ENCODE results near the gene DIP2C.
"Not testable (repeated sequence)": the region's sequence is repeated elsewhere in the genome, so short reads cannot be mapped to it uniquely, and the experiment has no call there.

DIP2C gene

GRCh38 chr10:689452-690371, at the start of gene DIP2C:
Gene DIP2C, minus strand, starts transcription at chr10:689668. Its CDS starts 90 bp downstream, at chr10:689578.
- DNase-seq, result peak; percentile 19

GRCh38 chr10:734481-734880, 45.0 kb upstream of the DIP2C start:
- DNase-seq, result no peak

GRCh38 chr10:733086-733485, 43.6 kb upstream of the DIP2C start:
- DNase-seq, result no peak

- DNase-seq, result no peak
Measured at GRCh38 chr10:729213-729612, 39.7 kb upstream of the DIP2C start.

DNA sequence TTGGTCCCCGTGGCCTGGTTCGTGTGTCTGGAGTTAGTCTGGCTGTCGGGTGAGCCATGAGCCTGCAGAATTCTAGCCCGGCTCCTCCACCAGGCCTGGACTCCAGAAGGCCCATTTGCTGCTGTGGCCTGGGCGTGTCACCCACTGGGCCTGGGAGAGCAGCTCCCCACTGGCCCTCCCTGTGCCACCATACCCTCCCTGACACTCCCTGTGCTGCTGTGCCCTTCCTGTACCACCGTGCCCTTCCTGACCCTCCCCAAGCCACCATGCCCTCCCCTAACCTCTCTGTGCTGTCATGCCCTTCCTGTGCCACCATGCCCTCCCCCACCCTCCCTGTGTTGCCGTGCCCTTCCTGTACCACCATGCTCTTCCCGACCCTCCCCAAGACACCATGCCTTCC, 39.1 kb upstream of the DIP2C start:
- no peak for DNase-seq

- DNase-seq, result no peak
Measured at GRCh38 chr10:727162-727790, 37.8 kb upstream of the DIP2C start.

GRCh38 chr10:725786-726185, 36.3 kb upstream of the DIP2C start:
- DNase-seq, result no peak

DNA sequence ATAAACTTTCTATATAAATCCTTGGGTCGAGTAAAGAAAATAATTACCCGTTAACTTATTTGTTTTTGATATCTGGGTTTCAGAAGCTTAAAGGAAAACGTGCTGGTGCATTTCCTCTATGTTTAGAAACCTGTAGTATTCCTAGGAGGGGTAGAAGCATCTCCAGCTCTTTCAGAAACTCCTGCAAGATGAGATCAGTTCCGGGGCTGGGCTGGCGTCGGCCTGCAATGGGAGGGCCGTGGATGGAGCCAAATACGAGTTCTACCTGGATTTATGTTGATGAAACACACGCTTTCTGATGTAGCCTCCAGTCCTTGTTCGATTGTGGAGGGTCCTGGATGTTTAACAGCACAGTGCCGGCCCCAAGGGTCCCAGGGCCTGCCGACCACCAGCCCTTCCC, 35.8 kb upstream of the DIP2C start:
- DNase-seq, result no peak

GRCh38 chr10:723973-724372, 34.5 kb upstream of the DIP2C start:
- DNase-seq, result no peak

GRCh38 chr10:722281-723060, 33.0 kb upstream of the DIP2C start:
- no peak for DNase-seq

GRCh38 chr10:718143-718700, 28.8 kb upstream of the DIP2C start:
- no peak for DNase-seq

GRCh38 chr10:717458-717857, 28.0 kb upstream of the DIP2C start:
- DNase-seq, result no peak

DNA sequence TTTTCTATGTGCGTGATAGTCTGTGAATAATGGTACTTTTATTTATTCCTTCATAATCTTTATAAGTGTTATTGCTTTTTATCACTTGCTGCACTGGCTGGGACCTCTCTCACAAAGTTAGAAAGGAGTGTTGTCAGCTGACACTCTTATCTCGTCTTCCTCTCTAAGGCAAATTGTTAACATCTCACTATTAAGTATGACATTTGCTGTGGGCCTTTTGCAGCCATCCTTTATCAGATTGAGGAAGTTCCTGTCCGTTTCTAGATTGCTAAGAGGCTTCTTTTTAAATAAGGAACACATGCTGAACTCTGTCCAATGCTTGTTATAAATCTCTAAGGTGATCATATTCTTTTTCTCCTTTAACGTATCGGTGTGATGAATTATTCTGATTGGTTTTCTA, 27.4 kb upstream of the DIP2C start:
- no peak for DNase-seq

GRCh38 chr10:714214-714613, 24.7 kb upstream of the DIP2C start:
- DNase-seq, result no peak

DNA sequence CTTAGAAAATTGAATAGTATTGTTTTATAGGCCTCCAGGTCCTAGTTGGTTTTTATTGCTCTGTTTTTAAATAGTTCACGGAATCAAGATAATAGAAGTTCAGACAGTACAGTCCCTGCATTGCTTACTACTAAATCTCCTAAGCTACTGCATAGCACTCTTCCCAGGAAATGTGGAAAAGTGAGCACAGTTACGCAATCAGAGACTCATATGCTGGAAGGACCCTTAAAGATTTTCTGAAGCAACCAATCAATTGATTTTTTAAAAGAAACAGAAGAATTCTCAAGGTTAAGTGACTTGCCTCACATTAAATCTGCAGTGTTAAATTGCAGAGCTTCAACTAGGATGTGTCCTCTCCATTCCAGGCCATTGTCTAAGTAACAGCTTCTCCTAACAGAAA, 23.1 kb upstream of the DIP2C start:
- no peak for DNase-seq

DNA sequence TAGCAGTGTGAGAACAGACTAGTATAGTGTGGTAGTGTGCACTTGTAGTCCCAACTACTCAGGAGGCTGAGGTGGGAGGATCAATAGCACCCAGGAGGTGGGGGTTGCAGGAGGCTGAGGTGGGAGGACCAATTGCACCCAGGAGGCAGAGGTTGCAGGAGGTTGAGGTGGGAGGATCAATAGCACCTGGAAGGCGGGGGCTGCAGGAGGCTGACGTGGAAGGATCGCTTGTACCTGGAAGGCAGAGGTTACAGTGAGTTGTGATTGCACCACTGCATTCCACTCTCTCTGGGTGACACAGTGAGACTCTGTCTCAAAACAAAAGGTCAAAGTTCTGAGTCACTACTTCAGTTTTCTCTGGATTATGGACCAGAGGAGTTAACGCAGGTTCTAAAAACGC, 22.6 kb upstream of the DIP2C start:
- no peak for DNase-seq

- DNase-seq, result no peak
Measured at GRCh38 chr10:707861-708260, 18.4 kb upstream of the DIP2C start.

- no peak for DNase-seq
Measured at GRCh38 chr10:707456-707855, 18.0 kb upstream of the DIP2C start.

DNA sequence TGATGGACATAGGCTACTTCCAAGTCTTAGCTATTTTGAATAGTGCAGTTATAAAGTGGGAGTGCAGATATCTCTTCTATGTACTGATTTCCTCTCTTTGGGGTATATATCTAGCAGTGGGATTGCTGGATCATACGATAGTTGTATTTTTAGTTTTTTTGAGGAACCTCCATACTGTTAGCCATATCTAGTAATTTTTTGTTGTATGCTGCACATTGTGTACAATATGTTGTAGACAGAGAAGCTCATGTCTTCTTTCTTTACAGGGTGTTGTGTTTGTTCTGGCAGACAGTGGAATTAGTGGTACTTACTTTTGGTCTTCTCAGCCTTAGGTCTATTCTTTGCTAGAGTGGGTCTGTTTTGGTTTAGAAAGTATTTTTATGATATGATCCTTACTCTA, 13.7 kb upstream of the DIP2C start:
- DNase-seq, result no peak

DNA sequence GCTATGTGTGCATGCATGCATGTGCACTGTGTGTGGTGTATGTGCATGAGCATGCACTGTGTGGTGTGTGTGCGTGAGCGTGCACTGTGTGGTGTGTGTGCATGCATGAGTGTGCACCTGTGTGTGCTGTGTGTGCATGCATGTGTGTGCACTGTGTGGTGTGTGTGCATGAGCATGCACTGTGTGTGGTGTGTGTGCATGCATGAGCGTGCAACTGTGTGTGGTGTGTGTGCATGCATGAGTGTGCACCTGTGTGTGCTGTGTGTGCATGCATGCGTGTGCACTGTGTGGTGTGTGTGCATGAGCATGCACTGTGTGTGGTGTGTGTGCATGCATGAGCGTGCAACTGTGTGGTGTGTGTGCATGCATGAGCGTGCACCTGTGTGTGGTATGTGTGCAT, 10.7 kb upstream of the DIP2C start:
- not testable (repeated sequence) for DNase-seq

DNA sequence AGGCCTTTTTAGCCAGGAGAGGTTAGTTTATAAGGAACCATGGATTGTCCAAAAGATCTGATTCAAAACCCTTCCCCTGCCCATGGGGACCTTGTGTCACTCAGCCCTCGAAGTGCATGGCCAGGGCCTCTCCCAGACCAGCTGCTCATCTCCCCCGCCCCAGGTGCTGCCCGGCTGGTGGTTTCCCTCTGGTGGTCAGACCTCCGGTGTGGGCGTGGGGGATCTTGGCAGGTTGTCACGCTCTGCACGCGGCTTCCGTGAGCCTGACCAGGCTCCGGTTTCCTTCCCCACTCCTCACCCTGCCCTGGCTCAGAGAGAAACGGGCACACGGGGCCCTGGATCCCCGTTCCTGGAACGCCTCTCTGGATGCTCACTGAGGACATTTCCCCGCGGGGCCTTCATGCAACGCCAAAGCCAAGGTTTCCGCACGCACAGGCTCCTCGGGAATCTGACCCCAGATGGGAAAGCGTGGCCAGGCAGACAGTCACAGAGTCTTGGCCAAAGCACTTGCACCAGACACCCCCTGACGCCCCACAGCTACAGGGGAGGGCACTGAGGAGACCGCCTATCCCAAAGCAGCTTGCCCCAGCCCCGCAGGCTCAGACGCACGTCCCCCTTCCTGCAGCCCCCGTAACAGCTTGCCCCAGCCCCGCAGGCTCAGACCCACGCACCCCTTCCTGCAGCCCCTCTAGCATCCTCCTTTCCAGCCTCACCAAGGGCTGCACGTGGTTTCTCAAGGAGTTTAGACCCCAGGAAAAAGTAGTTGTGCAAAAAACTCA, 7.8 kb upstream of the DIP2C start:
- no peak for DNase-seq

GRCh38 chr10:695396-695795, 5.9 kb upstream of the DIP2C start:
- DNase-seq, result no peak

Measured in GOT3 (cell line).